DND-41 (cell line): ENCODE data around the gene AQP5.

Source experiments
- EZH2 ChIP-seq: IDR thresholded peaks from 3 replicates; pipeline ENCODE4 v1.6.1; 2012; ENCODE audit warnings: borderline replicate concordance, low read depth, mild to moderate bottlenecking, moderate library complexity, low read length, inconsistent platforms; ENCODE audit not compliant: severe bottlenecking
- TF ChIP-seq, protein P1 (sequence below): IDR thresholded peaks from 2 replicates; pipeline ENCODE4 v1.5.1; 2012; ENCODE audit warnings: borderline replicate concordance, low read length, moderate library complexity, mild to moderate bottlenecking; ENCODE audit not compliant: poor library complexity, severe bottlenecking; ENCODE audit errors: extremely low read depth

DNA sequence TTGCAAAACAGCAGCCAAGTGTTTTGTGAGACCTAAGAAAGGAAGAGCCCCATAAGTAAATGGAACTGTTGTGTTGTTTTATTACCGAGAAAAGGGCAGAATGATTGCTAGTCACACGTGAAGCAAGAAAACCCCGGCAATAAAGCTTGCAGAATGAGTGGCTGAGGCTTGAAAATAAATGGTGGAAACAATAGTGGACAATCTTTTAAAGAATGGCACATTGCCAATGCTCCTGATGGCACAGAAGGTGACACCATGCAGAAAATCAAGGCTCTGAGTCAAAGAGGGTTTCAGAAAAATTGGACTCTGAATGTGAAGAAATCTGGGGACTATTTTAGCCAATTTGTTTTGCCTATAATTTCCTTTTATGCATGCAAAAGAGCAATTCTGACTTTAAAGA is 15.2 kb upstream of the AQP5 start:
- TF ChIP-seq, protein P1, sequence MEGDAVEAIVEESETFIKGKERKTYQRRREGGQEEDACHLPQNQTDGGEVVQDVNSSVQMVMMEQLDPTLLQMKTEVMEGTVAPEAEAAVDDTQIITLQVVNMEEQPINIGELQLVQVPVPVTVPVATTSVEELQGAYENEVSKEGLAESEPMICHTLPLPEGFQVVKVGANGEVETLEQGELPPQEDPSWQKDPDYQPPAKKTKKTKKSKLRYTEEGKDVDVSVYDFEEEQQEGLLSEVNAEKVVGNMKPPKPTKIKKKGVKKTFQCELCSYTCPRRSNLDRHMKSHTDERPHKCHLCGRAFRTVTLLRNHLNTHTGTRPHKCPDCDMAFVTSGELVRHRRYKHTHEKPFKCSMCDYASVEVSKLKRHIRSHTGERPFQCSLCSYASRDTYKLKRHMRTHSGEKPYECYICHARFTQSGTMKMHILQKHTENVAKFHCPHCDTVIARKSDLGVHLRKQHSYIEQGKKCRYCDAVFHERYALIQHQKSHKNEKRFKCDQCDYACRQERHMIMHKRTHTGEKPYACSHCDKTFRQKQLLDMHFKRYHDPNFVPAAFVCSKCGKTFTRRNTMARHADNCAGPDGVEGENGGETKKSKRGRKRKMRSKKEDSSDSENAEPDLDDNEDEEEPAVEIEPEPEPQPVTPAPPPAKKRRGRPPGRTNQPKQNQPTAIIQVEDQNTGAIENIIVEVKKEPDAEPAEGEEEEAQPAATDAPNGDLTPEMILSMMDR, result no peak
- no peak for TF ChIP-seq EZH2
